HL-60 (cell line): Measurements from ENCODE around the gene XPNPEP2.

Experiments
- CTCF ChIP-seq: IDR thresholded peaks from one replicate; pipeline ENCODE4 v1.5.1; 2011; ENCODE audit warnings: low read length, control low read depth, inconsistent platforms; ENCODE audit not compliant: insufficient read depth
- POLR2AphosphoS5 ChIP-seq: IDR thresholded peaks from 2 replicates; pipeline ENCODE4 v1.6.1; 2012; ENCODE audit warnings: low read depth
- REST ChIP-seq: IDR thresholded peaks from 2 replicates; pipeline ENCODE4 v1.6.1; 2012; ENCODE audit warnings: low read depth; ENCODE audit not compliant: insufficient replicate concordance
- SPI1 ChIP-seq: IDR thresholded peaks from 2 replicates; pipeline ENCODE4 v1.6.1; 2012; ENCODE audit warnings: low read depth, mild to moderate bottlenecking, borderline replicate concordance

- TF ChIP-seq CTCF (no peak), POLR2AphosphoS5 (no peak), REST (no peak), SPI1 (no peak)
These were observed 6.1 kb downstream of the XPNPEP2 start for GRCh38 chrX:129744861-129745321.
